ENCODE results near the gene ATP1B3. TPM values are rescaled to one million over a fixed set of nuclear protein-coding genes. Genes with fewer than 3 reads are reported as not detected.

Gene ATP1B3
- total RNA-seq, 4 donors from 2014 or later, result 117 to 190 (median 154) TPM

DNA sequence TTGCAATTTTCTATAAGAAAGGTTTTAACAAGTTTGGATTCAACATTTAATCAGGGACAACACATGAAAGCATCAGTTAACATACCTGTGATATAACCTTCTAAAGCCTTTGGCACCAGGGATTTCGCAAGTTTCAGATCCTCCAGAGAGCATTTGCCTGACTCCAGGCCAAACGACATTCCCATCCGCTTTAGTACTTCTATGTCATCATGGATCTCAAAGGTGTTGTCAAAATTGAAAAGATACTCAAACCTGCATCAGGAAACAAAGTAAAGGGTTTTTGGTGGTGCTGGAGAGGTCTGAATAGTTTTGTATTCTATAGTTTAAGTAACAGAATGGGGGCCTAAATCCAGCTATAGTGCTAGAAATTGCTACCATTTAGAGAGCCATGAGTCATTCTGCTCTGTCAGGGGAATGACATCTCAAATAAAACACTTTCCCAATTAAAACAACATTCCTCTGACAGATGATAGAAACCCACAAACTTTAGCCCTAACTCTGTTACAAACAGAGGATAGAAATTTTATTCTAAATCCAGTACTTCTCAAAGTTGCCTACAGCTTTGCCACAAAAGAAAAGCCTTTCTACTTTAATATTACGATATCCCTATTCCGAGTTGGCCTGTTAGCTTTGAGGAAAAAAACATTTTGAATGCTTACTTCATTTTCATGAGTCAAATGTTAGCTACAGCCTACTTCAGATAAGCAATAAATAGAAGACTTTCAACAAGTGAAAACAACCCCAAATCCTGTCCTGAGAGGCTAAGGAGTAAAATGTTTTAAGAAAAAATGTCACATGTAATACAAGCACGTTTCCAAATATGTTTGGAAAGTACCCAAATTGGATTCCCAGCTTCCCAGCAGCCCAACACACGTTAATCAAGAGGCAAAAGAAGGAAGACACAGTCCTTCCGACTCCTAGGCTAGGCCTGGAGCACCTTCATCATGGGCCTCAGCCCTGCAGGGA is 83.4 kb downstream of the ATP1B3 start:
- Histone ChIP-seq H3K27ac (peak overlapping the region; percentile 75), H3K4me3 (no peak overlapping the region), H3K27me3 (no peaks in the 10 kb centered on the region), H3K9me3 (no peaks in the 10 kb centered on the region), H3K4me1 (peaks cover 26% of the 10 kb centered on the region), H3K36me3 (peaks cover 11% of the 10 kb centered on the region)
- DNase-seq (ENCODE audit: low spot score in 2 of 2), result no peak
- WGBS, result 41% methylated on average over 8 of the region's 8 CpGs
- no peak for TF ChIP-seq POLR2A (IDR thresholded peaks at IDR 0.05)
- TF ChIP-seq EP300 (IDR thresholded peaks at IDR 0.05), result no peak
- TF ChIP-seq POLR2AphosphoS5 (IDR thresholded peaks at IDR 0.05), result no peak
- TF ChIP-seq, protein P1, sequence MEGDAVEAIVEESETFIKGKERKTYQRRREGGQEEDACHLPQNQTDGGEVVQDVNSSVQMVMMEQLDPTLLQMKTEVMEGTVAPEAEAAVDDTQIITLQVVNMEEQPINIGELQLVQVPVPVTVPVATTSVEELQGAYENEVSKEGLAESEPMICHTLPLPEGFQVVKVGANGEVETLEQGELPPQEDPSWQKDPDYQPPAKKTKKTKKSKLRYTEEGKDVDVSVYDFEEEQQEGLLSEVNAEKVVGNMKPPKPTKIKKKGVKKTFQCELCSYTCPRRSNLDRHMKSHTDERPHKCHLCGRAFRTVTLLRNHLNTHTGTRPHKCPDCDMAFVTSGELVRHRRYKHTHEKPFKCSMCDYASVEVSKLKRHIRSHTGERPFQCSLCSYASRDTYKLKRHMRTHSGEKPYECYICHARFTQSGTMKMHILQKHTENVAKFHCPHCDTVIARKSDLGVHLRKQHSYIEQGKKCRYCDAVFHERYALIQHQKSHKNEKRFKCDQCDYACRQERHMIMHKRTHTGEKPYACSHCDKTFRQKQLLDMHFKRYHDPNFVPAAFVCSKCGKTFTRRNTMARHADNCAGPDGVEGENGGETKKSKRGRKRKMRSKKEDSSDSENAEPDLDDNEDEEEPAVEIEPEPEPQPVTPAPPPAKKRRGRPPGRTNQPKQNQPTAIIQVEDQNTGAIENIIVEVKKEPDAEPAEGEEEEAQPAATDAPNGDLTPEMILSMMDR (IDR thresholded peaks at IDR 0.05), result no peak

DNA sequence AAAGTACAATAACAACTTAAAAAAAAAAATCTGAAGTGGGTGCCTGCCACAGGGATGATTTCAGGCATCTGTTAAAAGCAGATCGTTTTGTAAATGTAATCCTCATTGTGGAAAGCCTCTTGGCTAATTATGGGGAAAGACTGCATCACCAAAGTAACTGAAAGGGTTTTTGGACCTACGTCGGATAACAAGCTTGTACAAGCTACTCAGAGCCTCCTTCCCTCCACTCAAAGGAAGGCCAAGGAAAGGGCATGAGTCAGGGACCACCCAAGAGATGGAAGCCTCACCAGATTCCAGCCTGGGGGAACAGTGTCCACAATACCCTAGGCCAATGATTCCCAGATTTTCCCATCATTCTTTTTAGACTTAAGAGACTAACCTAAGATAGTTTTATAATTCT is 84.3 kb downstream of the ATP1B3 start:
- Histone ChIP-seq H3K4me1 (peaks cover 19% of the 10 kb centered on the region), H3K9me3 (no peaks in the 10 kb centered on the region), H3K27me3 (no peaks in the 10 kb centered on the region), H3K36me3 (peaks cover 11% of the 10 kb centered on the region), H3K27ac (peak overlapping the region; percentile 75), H3K4me3 (no peak overlapping the region)
- TF ChIP-seq POLR2A (IDR thresholded peaks at IDR 0.05) (no peak), EP300 (IDR thresholded peaks at IDR 0.05) (no peak)
- WGBS, result 35% methylated on average over 3 of the region's 3 CpGs
- DNase-seq (ENCODE audit: low spot score in 2 of 2), result no peak

DNA sequence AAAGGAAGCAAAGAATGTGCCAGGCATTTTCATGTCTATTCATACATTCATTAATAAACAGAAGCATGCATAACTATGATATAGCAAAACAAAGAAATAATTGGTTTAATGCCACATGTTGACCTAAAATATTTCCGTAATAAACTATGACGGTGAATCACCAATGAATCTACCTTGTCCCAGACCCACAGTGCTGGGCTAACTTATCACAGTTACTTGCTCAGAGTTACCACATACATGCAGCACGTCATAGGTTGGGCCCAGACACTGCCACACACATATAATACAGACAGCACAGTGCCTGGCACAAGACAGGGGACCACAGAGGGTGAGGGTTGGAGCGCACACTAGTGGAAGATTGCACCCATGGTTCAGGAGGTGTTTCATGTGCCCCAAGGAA is 86.9 kb downstream of the ATP1B3 start:
- H3K9me3 ChIP-seq, result no peaks in the 10 kb centered on the region
- no peak overlapping the region for H3K4me3 ChIP-seq
- H3K36me3 ChIP-seq, result peaks cover 9% of the 10 kb centered on the region
- H3K4me1 ChIP-seq, result peaks cover 17% of the 10 kb centered on the region
- 93% methylated on average over 4 of the region's 4 CpGs for WGBS
- no peaks in the 10 kb centered on the region for H3K27me3 ChIP-seq
- no peak for DNase-seq (ENCODE audit: low spot score in 2 of 2)
- H3K27ac ChIP-seq, result no peak overlapping the region
- TF ChIP-seq, protein P1 (IDR thresholded peaks at IDR 0.05), result no peak
- TF ChIP-seq POLR2A (IDR thresholded peaks at IDR 0.05), result no peak
- TF ChIP-seq POLR2AphosphoS5 (IDR thresholded peaks at IDR 0.05), result no peak
- TF ChIP-seq EP300 (IDR thresholded peaks at IDR 0.05), result no peak

DNA sequence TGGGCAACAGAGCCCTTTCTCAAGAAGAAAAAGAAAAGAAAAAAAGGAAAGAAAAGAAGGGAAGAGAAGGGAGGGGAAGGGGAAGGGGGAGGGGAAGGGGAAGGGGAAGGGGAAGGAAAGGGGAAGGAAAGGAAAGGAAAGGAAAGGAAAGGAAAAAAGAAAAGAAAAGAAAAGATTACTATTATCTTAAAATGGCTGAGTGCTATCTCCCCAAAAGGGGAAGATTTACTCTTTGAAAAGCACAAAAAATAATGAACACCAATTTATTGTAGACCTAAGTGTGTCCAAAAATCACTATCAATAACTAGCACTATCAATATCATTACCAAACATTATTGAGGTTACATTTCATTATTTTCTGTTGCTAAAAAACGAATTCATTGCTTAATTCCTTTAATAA is 89.0 kb downstream of the ATP1B3 start:
- Histone ChIP-seq H3K9me3 (no peaks in the 10 kb centered on the region), H3K36me3 (peaks cover 5% of the 10 kb centered on the region), H3K4me3 (no peak overlapping the region), H3K27ac (no peak overlapping the region), H3K4me1 (peaks cover 3% of the 10 kb centered on the region), H3K27me3 (no peaks in the 10 kb centered on the region)
- DNase-seq (ENCODE audit: low spot score in 2 of 2), result no peak
- TF ChIP-seq, protein P1 (IDR thresholded peaks at IDR 0.05), result no peak
- TF ChIP-seq POLR2AphosphoS5 (IDR thresholded peaks at IDR 0.05), result no peak
- WGBS, result 87% methylated on average over 1 of the region's 1 CpG

DNA sequence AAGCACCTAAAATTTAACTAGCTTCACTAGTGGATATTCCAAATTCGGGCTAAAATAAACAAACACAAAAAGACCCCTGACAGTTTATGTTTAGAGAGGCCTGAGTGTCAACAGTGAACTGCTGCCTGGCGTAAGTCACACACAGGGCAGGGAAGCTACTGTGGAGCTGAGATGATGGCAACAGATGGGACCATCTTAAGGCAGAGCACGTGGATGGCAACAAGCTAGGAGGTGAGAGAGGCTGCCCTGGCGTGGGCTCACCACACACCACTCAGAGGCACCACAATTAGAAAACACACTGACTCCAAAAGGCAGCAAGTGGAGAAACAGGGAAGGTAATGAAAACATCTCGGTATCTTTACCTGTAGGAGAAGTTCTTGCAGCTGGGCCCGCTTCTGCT is 93.3 kb downstream of the ATP1B3 start:
- no peak overlapping the region for H3K4me3 ChIP-seq
- WGBS, result 96% methylated on average over 6 of the region's 6 CpGs
- no peak for DNase-seq (ENCODE audit: low spot score in 2 of 2)
- H3K4me1 ChIP-seq, result no peaks in the 10 kb centered on the region
- no peaks in the 10 kb centered on the region for H3K9me3 ChIP-seq
- no peaks in the 10 kb centered on the region for H3K27me3 ChIP-seq
- H3K27ac ChIP-seq, result no peak overlapping the region
- TF ChIP-seq POLR2AphosphoS5 (IDR thresholded peaks at IDR 0.05) (no peak), EP300 (IDR thresholded peaks at IDR 0.05) (no peak), POLR2A (IDR thresholded peaks at IDR 0.05) (no peak)
- TF ChIP-seq, protein P1 (IDR thresholded peaks at IDR 0.05), result no peak
- no peaks in the 10 kb centered on the region for H3K36me3 ChIP-seq
